Esophagus muscularis mucosa (tissue), 4 donors: ENCODE measurements around the gene GOT1. TPM values are rescaled to one million over a fixed set of nuclear protein-coding genes. Genes with fewer than 3 reads are reported as not detected.

Experiments
- DNase-seq: peaks from one replicate; pipeline ENCODE4 v3.0.0-alpha.2; 2017; ENCODE audit errors: extremely low spot score
- H3K27ac ChIP-seq, 4 donors: fragments of 200-600 bp; sonication (generic); replicated peaks in 1 of 4; 1 replicate in 3 of 4; 2 replicates in 1 of 4; pipeline ENCODE4 v1.5.1; 2016 to 2019; ENCODE audit warnings: mild to moderate bottlenecking in 1 of 4
- H3K27me3 ChIP-seq, 4 donors: fragments of 200-600 bp; sonication (generic); one replicate each; pipeline versions ENCODE4 v1.5.1 to v1.6.0; 2016 to 2019
- H3K36me3 ChIP-seq, 4 donors: fragments of 200-600 bp; sonication (generic); one replicate each; pipeline ENCODE4 v1.5.1; 2016 to 2019
- H3K4me1 ChIP-seq, 4 donors: fragments of 200-600 bp; sonication (generic); one replicate each; pipeline ENCODE4 v1.5.1; 2016 to 2019
- H3K4me3 ChIP-seq, 4 donors: fragments of 200-600 bp; sonication (generic); 1 replicate in 2 of 4; 2 replicates in 2 of 4; pipeline ENCODE4 v1.5.1; 2016 to 2019; ENCODE audit warnings: mild to moderate bottlenecking in 4 of 4, moderate library complexity in 1 of 4
- H3K9me3 ChIP-seq, 4 donors: fragments of 200-600 bp; sonication (generic); 1 replicate in 3 of 4; 2 replicates in 1 of 4; pipeline ENCODE4 v1.5.1; 2016 to 2019
- CTCF ChIP-seq, 3 experiments: fragments of 200-600 bp in 2 of 3; fragments of 450-650 bp in 1 of 3; sonication (generic) in 2 of 3; IDR thresholded peaks; one replicate each; pipeline ENCODE4 v1.5.1; 2017 to 2019; ENCODE audit warnings: antibody characterized with exemption in 3 of 3, mild to moderate bottlenecking in 2 of 3, moderate library complexity in 1 of 3
- EP300 ChIP-seq: sonication (generic); formaldehyde crosslinking; IDR thresholded peaks from one replicate; pipeline ENCODE4 v1.6.1; 2017; ENCODE audit warnings: antibody characterized with exemption
- POLR2A ChIP-seq: fragments of 450-650 bp; IDR thresholded peaks from one replicate; pipeline ENCODE4 v1.6.1; 2017; ENCODE audit warnings: antibody characterized with exemption, moderate library complexity, mild to moderate bottlenecking, low read depth
- POLR2AphosphoS5 ChIP-seq, 2 donors: sonication (generic); formaldehyde crosslinking; IDR thresholded peaks; one replicate each; pipeline ENCODE4 v1.6.1; 2017; ENCODE audit warnings: antibody characterized with exemption in 2 of 2
- WGBS: methylation state at CpG from one replicate; pipeline ENCODE4 v1.1.5; 2018; 5-methylcytosine and 5-hydroxymethylcytosine counted together
- intact Hi-C: fragments of 100-400 bp; cut with DNase I; formaldehyde crosslinking; loops from one replicate; pipeline ENCODE4 v1.15.1; 2023
- total RNA-seq, 4 donors: library from RNA; depleted of rRNA; stranded (reverse); fragments of >200 nt; gene quantifications; one replicate each; pipeline versions ENCODE4 v1.1.0 to v1.2.1, GENCODE V29; 2016

Gene GOT1
- total RNA-seq, 4 donors from 2014 or later: 31.0 to 37.4 (median 36.0) TPM

GRCh38 chr10:99449023-99449422 is 18.6 kb upstream of the GOT1 start:
- H3K4me1 ChIP-seq: peaks cover 0 to 15% (median 14%) of the 10 kb centered on the region in 4 donors
- no peak overlapping the region for H3K27ac ChIP-seq
- no peaks in the 10 kb centered on the region for H3K36me3 ChIP-seq
- no peak for TF ChIP-seq EP300
- TF ChIP-seq CTCF (IDR thresholded peaks at IDR 0.05): no peak
- TF ChIP-seq POLR2A: no peak
- no peak for TF ChIP-seq POLR2AphosphoS5 (IDR thresholded peaks at IDR 0.05)
- intact Hi-C loops: loop anchor here (10.0 kb wide), 1 partner anchor 106 kb away; no protein-coding TSS in a partner anchor
- no peaks in the 10 kb centered on the region for H3K9me3 ChIP-seq
- H3K4me3 ChIP-seq: no peak overlapping the region
- peaks cover 0 to 30% (median 7%) of the 10 kb centered on the region in 4 donors for H3K27me3 ChIP-seq
- DNase-seq: no peak
- WGBS: 73% methylated on average over 3 of the region's 3 CpGs

GRCh38 chr10:99444383-99445045 is 14.1 kb upstream of the GOT1 start:
- intact Hi-C loops: loop anchor here (10.0 kb wide), 1 partner anchor 110 kb away; no protein-coding TSS in a partner anchor
- no peaks in the 10 kb centered on the region for H3K9me3 ChIP-seq
- peaks cover 0 to 4% (median 0%) of the 10 kb centered on the region in 4 donors for H3K27me3 ChIP-seq
- H3K36me3 ChIP-seq: no peaks in the 10 kb centered on the region
- 34% methylated on average over 16 of the region's 16 CpGs for WGBS
- H3K4me3 ChIP-seq: no peak overlapping the region
- no peak for TF ChIP-seq EP300
- TF ChIP-seq CTCF (IDR thresholded peaks at IDR 0.05): no peak
- TF ChIP-seq POLR2A: no peak
- TF ChIP-seq POLR2AphosphoS5 (IDR thresholded peaks at IDR 0.05): no peak
- DNase-seq: no peak
- no peak overlapping the region for H3K27ac ChIP-seq
- peaks cover 0 to 17% (median 14%) of the 10 kb centered on the region in 4 donors for H3K4me1 ChIP-seq

GRCh38 chr10:99443500-99443899 is 13.1 kb upstream of the GOT1 start:
- Histone ChIP-seq H3K27ac (no peak overlapping the region), H3K4me1 (peaks cover 0 to 17% (median 14%) of the 10 kb centered on the region in 4 donors), H3K4me3 (no peak overlapping the region), H3K36me3 (no peaks in the 10 kb centered on the region), H3K9me3 (no peaks in the 10 kb centered on the region), H3K27me3 (no peaks in the 10 kb centered on the region)
- intact Hi-C loops: loop anchor here (10.0 kb wide), 1 partner anchor 111 kb away; no protein-coding TSS in a partner anchor
- WGBS: 70% methylated on average over 3 of the region's 3 CpGs
- TF ChIP-seq POLR2AphosphoS5 (IDR thresholded peaks at IDR 0.05) (no peak), EP300 (no peak), POLR2A (no peak), CTCF (IDR thresholded peaks at IDR 0.05) (no peak)
- no peak for DNase-seq

GRCh38 chr10:99442394-99442793 is 12.0 kb upstream of the GOT1 start:
- intact Hi-C loops: loop anchor here (10.0 kb wide), 1 partner anchor 112 kb away; no protein-coding TSS in a partner anchor
- no peak for TF ChIP-seq POLR2AphosphoS5 (IDR thresholded peaks at IDR 0.05)
- no peak for TF ChIP-seq CTCF (IDR thresholded peaks at IDR 0.05)
- no peak for TF ChIP-seq EP300
- TF ChIP-seq POLR2A: no peak

More at GRCh38 chr10:99442394-99442793, 12.0 kb upstream of the GOT1 start:
- Histone ChIP-seq H3K27ac (no peak overlapping the region), H3K9me3 (no peaks in the 10 kb centered on the region), H3K4me1 (peaks cover 0 to 17% (median 14%) of the 10 kb centered on the region in 4 donors), H3K4me3 (no peak overlapping the region), H3K36me3 (peaks cover 0 to 6% (median 0%) of the 10 kb centered on the region in 4 donors), H3K27me3 (no peaks in the 10 kb centered on the region)
- DNase-seq: no peak
- 87% methylated on average over 5 of the region's 5 CpGs for WGBS
